GM12892 (cell line): ENCODE results near the gene FNBP1.

Experiments used
- DNase-seq: peaks from one replicate; pipeline ENCODE4 v3.0.0; 2011; ENCODE audit not compliant: insufficient read length
- FAIRE-seq: peaks from 2 replicates; lab custom pipeline; 2011; peaks lifted over from hg19 to GRCh38; lab: Jason Lieb, UNC
- POLR2A ChIP-seq: IDR thresholded peaks from 2 replicates; pipeline ENCODE4 v1.6.1; 2011; ENCODE audit warnings: low read depth, low read length, control low read depth
- POLR2AphosphoS5 ChIP-seq: IDR thresholded peaks from 2 replicates; pipeline ENCODE4 v1.6.1; 2011; ENCODE audit warnings: low read depth, low read length, control low read depth
- TAF1 ChIP-seq: IDR thresholded peaks from 2 replicates; pipeline ENCODE4 v1.6.1; 2011; ENCODE audit warnings: low read depth, mild to moderate bottlenecking, control low read depth, low read length, borderline replicate concordance

The FNBP1 gene

GRCh38 chr9:129889122-129889940 lies 153.7 kb downstream of the FNBP1 start:
- FAIRE-seq = no peak
- no peak for DNase-seq
- TF ChIP-seq POLR2AphosphoS5 (no peak; the same call in 1 of the 2 replicates), POLR2A (no peak), TAF1 (no peak)

GRCh38 chr9:129888293-129889121 lies 154.5 kb downstream of the FNBP1 start:
- DNase-seq = peak; percentile 66
- peak; percentile 97 for FAIRE-seq
- TF ChIP-seq TAF1 (peak; percentile 68; the same call in 1 of the 2 replicates), POLR2A (peak; percentile 91), POLR2AphosphoS5 (peak; percentile 99)

- peak; percentile 74 for FAIRE-seq
Measured at GRCh38 chr9:129887334-129888292, 155.4 kb downstream of the FNBP1 start.

GRCh38 chr9:129886226-129887174 lies 156.5 kb downstream of the FNBP1 start:
- TF ChIP-seq TAF1 (no peak), POLR2AphosphoS5 (peak; percentile 89; the same call in 1 of the 2 replicates), POLR2A (peak; percentile 69)
- peak; percentile 21 for FAIRE-seq
- DNase-seq = no peak

More at GRCh38 chr9:129887334-129888292, 155.4 kb downstream of the FNBP1 start:
- DNase-seq = no peak
- TF ChIP-seq TAF1 = no peak
- no peak for TF ChIP-seq POLR2AphosphoS5
- no peak for TF ChIP-seq POLR2A

- peak; percentile 64 for DNase-seq
- peak; percentile 14 for FAIRE-seq
- TF ChIP-seq POLR2A (peak; percentile 61), POLR2AphosphoS5 (peak; percentile 25; the same call in 1 of the 2 replicates), TAF1 (peak; percentile 22; the same call in 1 of the 2 replicates)
Measured at GRCh38 chr9:129885670-129886106, 157.3 kb downstream of the FNBP1 start.

GRCh38 chr9:129885018-129885669 lies 157.8 kb downstream of the FNBP1 start:
- TF ChIP-seq TAF1 = no peak
- TF ChIP-seq POLR2A = peak; percentile 24
- peak; percentile 78 for TF ChIP-seq POLR2AphosphoS5
- FAIRE-seq (peak; percentile 60), DNase-seq (no peak)

- DNase-seq = peak; percentile 87
- FAIRE-seq = peak; percentile 88
- TF ChIP-seq TAF1 (no peak), POLR2A (peak; percentile 70)
Measured at GRCh38 chr9:129884220-129885017, 158.6 kb downstream of the FNBP1 start.

GRCh38 chr9:129881547-129882324 lies 161.3 kb downstream of the FNBP1 start:
- no peak for DNase-seq
- TF ChIP-seq TAF1 = no peak
- TF ChIP-seq POLR2A = no peak; the same call in 1 of the 2 replicates
- TF ChIP-seq POLR2AphosphoS5 = no peak
- FAIRE-seq = no peak
